ENCODE results near the gene GPR142. TPM values are rescaled to one million over a fixed set of nuclear protein-coding genes. Genes with fewer than 3 reads are reported as not detected.

Gene GPR142
- polyA plus RNA-seq, 1 donor (not counting 4 experiments of a cell fraction or from before 2014, with no cell fraction given), result not detected

- TF ChIP-seq EZH2 (IDR thresholded peaks at IDR 0.05; ENCODE audit: low read length) (no peak), CTCF (optimal IDR thresholded peaks at IDR 0.05 in 1 of 3, IDR thresholded peaks at IDR 0.05 in 1 of 3, conservative IDR thresholded peaks at IDR 0.05 in 1 of 3; ENCODE audit: extremely low read depth in 1 of 3, insufficient read depth in 2 of 3, low read length in 3 of 3) (no peak)
- Histone ChIP-seq H3K4me3 (ENCODE audit: control insufficient read depth in 2 of 3, extremely low read depth in 1 of 3, insufficient read depth in 2 of 3, low read depth in 1 of 3, low read length in 3 of 3) (no peak overlapping the region), H4K20me1 (ENCODE audit: control insufficient read depth, extremely low read depth, insufficient read depth, low read length) (no peaks in the 10 kb centered on the region), H3K9me3 (ENCODE audit: control insufficient read depth, low read depth, low read length) (no peaks in the 10 kb centered on the region), H3K9ac (ENCODE audit: control insufficient read depth, extremely low read depth, insufficient read depth, low read length) (no peak overlapping the region), H3K27ac (ENCODE audit: control insufficient read depth, insufficient read depth, low read length) (no peak overlapping the region), H3K36me3 (ENCODE audit: control insufficient read depth in 2 of 2, extremely low read depth in 1 of 2, insufficient read depth in 2 of 2, low read length in 2 of 2) (no peaks in the 10 kb centered on the region), H3K4me2 (ENCODE audit: control insufficient read depth, extremely low read depth, insufficient read depth, low read depth, low read length) (no peak overlapping the region), H3K27me3 (ENCODE audit: control insufficient read depth, extremely low read depth, insufficient read depth, low read length) (peaks cover 32% of the 10 kb centered on the region), H3K79me2 (ENCODE audit: control insufficient read depth, insufficient read depth, low read length) (no peaks in the 10 kb centered on the region), H2AFZ (ENCODE audit: control insufficient read depth, low read length) (no peak overlapping the region), H3K4me1 (ENCODE audit: control insufficient read depth, extremely low read depth, insufficient read depth, low read length) (no peaks in the 10 kb centered on the region), H3K9me1 (ENCODE audit: control insufficient read depth, extremely low read depth, insufficient read depth, low read length) (no peaks in the 10 kb centered on the region)
- dilution Hi-C loops (cut with MboI; ENCODE audit: extremely low pct_ligation_motif_present, low sequenced_read_pairs), result no loop called here
- FAIRE-seq (no peak), DNase-seq (ENCODE audit: low read depth, low spot score) (no peak)
Observed at GRCh38 chr17:74324521-74324920, 42.8 kb upstream of the GPR142 start.

GRCh38 chr17:74325376-74325742, 41.9 kb upstream of the GPR142 start:
- Histone ChIP-seq H3K9me1 (ENCODE audit: control insufficient read depth, extremely low read depth, insufficient read depth, low read length) (no peaks in the 10 kb centered on the region), H3K9me3 (ENCODE audit: control insufficient read depth, low read depth, low read length) (no peaks in the 10 kb centered on the region), H3K4me1 (ENCODE audit: control insufficient read depth, extremely low read depth, insufficient read depth, low read length) (no peaks in the 10 kb centered on the region), H3K36me3 (ENCODE audit: control insufficient read depth in 2 of 2, extremely low read depth in 1 of 2, insufficient read depth in 2 of 2, low read length in 2 of 2) (no peaks in the 10 kb centered on the region), H2AFZ (ENCODE audit: control insufficient read depth, low read length) (no peak overlapping the region), H3K4me3 (ENCODE audit: control insufficient read depth in 2 of 3, extremely low read depth in 1 of 3, insufficient read depth in 2 of 3, low read depth in 1 of 3, low read length in 3 of 3) (no peak overlapping the region), H3K4me2 (ENCODE audit: control insufficient read depth, extremely low read depth, insufficient read depth, low read depth, low read length) (no peak overlapping the region), H3K27ac (ENCODE audit: control insufficient read depth, insufficient read depth, low read length) (no peak overlapping the region), H3K79me2 (ENCODE audit: control insufficient read depth, insufficient read depth, low read length) (no peaks in the 10 kb centered on the region), H3K9ac (ENCODE audit: control insufficient read depth, extremely low read depth, insufficient read depth, low read length) (no peak overlapping the region), H4K20me1 (ENCODE audit: control insufficient read depth, extremely low read depth, insufficient read depth, low read length) (no peaks in the 10 kb centered on the region), H3K27me3 (ENCODE audit: control insufficient read depth, extremely low read depth, insufficient read depth, low read length) (peaks cover 32% of the 10 kb centered on the region)
- no peak for DNase-seq (ENCODE audit: low read depth, low spot score)
- TF ChIP-seq EZH2 (IDR thresholded peaks at IDR 0.05; ENCODE audit: low read length) (no peak), CTCF (optimal IDR thresholded peaks at IDR 0.05 in 1 of 3, IDR thresholded peaks at IDR 0.05 in 1 of 3, conservative IDR thresholded peaks at IDR 0.05 in 1 of 3; ENCODE audit: extremely low read depth in 1 of 3, insufficient read depth in 2 of 3, low read length in 3 of 3) (no peak)
- FAIRE-seq, result no peak
- dilution Hi-C loops (cut with MboI; ENCODE audit: extremely low pct_ligation_motif_present, low sequenced_read_pairs), result no loop called here

All from keratinocyte (primary cell).